ENCODE results near the gene NUP210.

NUP210 gene

GRCh38 chr3:13346481-13347389 is 73.4 kb downstream of the NUP210 start:
- DNase-seq, result peak; percentile 83

- no peak for DNase-seq
Measured at GRCh38 chr3:13345772-13346171, 74.3 kb downstream of the NUP210 start.

- no peak for DNase-seq
Measured at GRCh38 chr3:13345284-13345683, 74.8 kb downstream of the NUP210 start.

GRCh38 chr3:13344663-13345062 is 75.5 kb downstream of the NUP210 start:
- no peak for DNase-seq

- DNase-seq, result peak; percentile 16
Measured at GRCh38 chr3:13343601-13344000, 76.5 kb downstream of the NUP210 start.

- no peak for DNase-seq
Measured at GRCh38 chr3:13341229-13341905, 78.8 kb downstream of the NUP210 start.

- DNase-seq, result no peak
Measured at GRCh38 chr3:13339833-13340232, 80.3 kb downstream of the NUP210 start.

GRCh38 chr3:13338996-13339395 is 81.1 kb downstream of the NUP210 start:
- DNase-seq, result no peak

GRCh38 chr3:13338231-13338630 is 81.9 kb downstream of the NUP210 start:
- DNase-seq, result no peak

GRCh38 chr3:13336592-13336991 is 83.5 kb downstream of the NUP210 start:
- DNase-seq, result no peak

GRCh38 chr3:13335503-13335902 is 84.6 kb downstream of the NUP210 start:
- no peak for DNase-seq

GRCh38 chr3:13335059-13335458 is 85.1 kb downstream of the NUP210 start:
- DNase-seq, result no peak

GRCh38 chr3:13333236-13333897 is 86.8 kb downstream of the NUP210 start:
- no peak for DNase-seq

- no peak for DNase-seq
Measured at GRCh38 chr3:13332740-13333139, 87.4 kb downstream of the NUP210 start.

GRCh38 chr3:13332158-13332557 is 88.0 kb downstream of the NUP210 start:
- no peak for DNase-seq

- DNase-seq, result no peak
Measured at GRCh38 chr3:13329746-13330145, 90.4 kb downstream of the NUP210 start.

GRCh38 chr3:13325892-13326443 is 94.2 kb downstream of the NUP210 start:
- DNase-seq, result no peak

- no peak for DNase-seq
Measured at GRCh38 chr3:13324835-13325501, 95.2 kb downstream of the NUP210 start.

- DNase-seq, result no peak
Measured at GRCh38 chr3:13323822-13324221, 96.3 kb downstream of the NUP210 start.

GRCh38 chr3:13322324-13322723 is 97.8 kb downstream of the NUP210 start:
- no peak for DNase-seq

GRCh38 chr3:13319564-13320220 is 100.4 kb downstream of the NUP210 start:
- DNase-seq, result no peak
